B cell (primary cell): ENCODE results near the gene KRTAP17-1.

Source experiments
- CTCF ChIP-seq: fragments of 200-600 bp; IDR thresholded peaks from one replicate; pipeline ENCODE4 v1.8.0; 2022; ENCODE audit warnings: antibody characterized with exemption, mild to moderate bottlenecking
- EZH2 ChIP-seq: IDR thresholded peaks from 2 replicates; pipeline ENCODE4 v1.6.1; 2012; ENCODE audit warnings: borderline replicate concordance, low read depth, mild to moderate bottlenecking, moderate library complexity, low read length; ENCODE audit not compliant: insufficient read depth, poor library complexity, severe bottlenecking

GRCh38 chr17:41308918-41309359 is 6.6 kb downstream of the KRTAP17-1 start, which contains the start of gene KRTAP16-1:
- TF ChIP-seq CTCF, result no peak
- TF ChIP-seq EZH2, result no peak
